B cell (primary cell): ENCODE measurements around the gene RILPL1. TPM values are rescaled to one million over a fixed set of nuclear protein-coding genes. Genes with fewer than 3 reads are reported as not detected.

Experiments
- ATAC-seq: fragments of 200-7000 bp; cut with Tn5 transposase; one replicate; pipeline ENCODE4 v1.10.0; 2021; ENCODE audit warnings: low read depth, mild to moderate bottlenecking, moderate number of reproducible peaks, moderate library complexity
- CTCF ChIA-PET: fragments of 350-600 bp; sonication (Branson Sonifier 250); formaldehyde crosslinking; loops from one replicate; lab custom pipeline; 2021; ENCODE audit warnings: antibody characterized with exemption, inconsistent platforms; lab: Charles Lee
- POLR2A ChIA-PET: fragments of 350-600 bp; sonication (Branson Sonifier 250); formaldehyde crosslinking; loops from one replicate; lab custom pipeline; 2021; ENCODE audit warnings: antibody characterized with exemption; lab: Charles Lee
- DNase-seq: peaks from one replicate; pipeline ENCODE4 v3.0.0; 2013
- H2AFZ ChIP-seq: 2 replicates; pipeline ENCODE4 v1.6.1; 2012; ENCODE audit warnings: mild to moderate bottlenecking, low read depth, low read length; ENCODE audit not compliant: insufficient read depth, poor library complexity, severe bottlenecking
- H3K27ac ChIP-seq, 2 donors: 1 replicate in 1 of 2; 2 replicates in 1 of 2; pipeline ENCODE4 v1.5.1; 2012 to 2013; ENCODE audit warnings: low read length in 2 of 2, mild to moderate bottlenecking in 2 of 2, moderate library complexity in 1 of 2
- H3K27me3 ChIP-seq, 4 experiments: fragments of 200-600 bp in 1 of 4; sonication (generic) in 1 of 4; replicated peaks in 1 of 4; 1 replicate in 2 of 4; 2 replicates in 2 of 4; pipeline versions ENCODE4 v1.6.1 to v1.7.0; 2013 to 2016; ENCODE audit warnings: low read length in 3 of 4, mild to moderate bottlenecking in 2 of 4, mixed read lengths in 1 of 4, moderate library complexity in 1 of 4; ENCODE audit not compliant: insufficient read depth in 4 of 4, control insufficient read depth in 3 of 4; ENCODE audit errors: control extremely low read depth in 1 of 4
- H3K36me3 ChIP-seq, 2 experiments: replicated peaks in 1 of 2; 1 replicate in 1 of 2; 2 replicates in 1 of 2; pipeline versions ENCODE4 v1.6.1 to v1.7.1; 2013; ENCODE audit warnings: low read length in 1 of 2; ENCODE audit not compliant: insufficient read depth in 2 of 2, control insufficient read depth in 1 of 2; ENCODE audit errors: control extremely low read depth in 1 of 2, extremely low read depth in 1 of 2
- H3K4me1 ChIP-seq, 2 donors: fragments of 200-600 bp in 1 of 2; sonication (generic) in 1 of 2; 1 replicate in 1 of 2; 2 replicates in 1 of 2; pipeline versions ENCODE4 v1.5.1 to v1.6.1; 2013 to 2017; ENCODE audit warnings: low read length in 2 of 2; ENCODE audit not compliant: control insufficient read depth in 2 of 2, insufficient read depth in 2 of 2
- H3K4me2 ChIP-seq: replicated peaks from 2 replicates; pipeline ENCODE3; 2012; ENCODE audit warnings: mild to moderate bottlenecking, low read depth, low read length; ENCODE audit not compliant: poor library complexity, severe bottlenecking
- H3K4me3 ChIP-seq, 5 experiments: fragments of 200-600 bp in 1 of 5; sonication (generic) in 1 of 5; 1 replicate in 3 of 5; 2 replicates in 2 of 5; pipeline versions ENCODE4 v1.5.1 to v1.7.0; 2011 to 2016; ENCODE audit warnings: low read length in 4 of 5, mild to moderate bottlenecking in 4 of 5, low read depth in 2 of 5, control low read depth in 1 of 5, moderate library complexity in 1 of 5; ENCODE audit not compliant: insufficient read depth in 1 of 5; ENCODE audit errors: control extremely low read depth in 1 of 5, extremely low read depth in 1 of 5
- H3K79me2 ChIP-seq: fragments of 200-600 bp; sonication (generic); one replicate; pipeline ENCODE4 v1.6.0; 2016; ENCODE audit warnings: low read length; ENCODE audit not compliant: control insufficient read depth, insufficient read depth
- H3K9ac ChIP-seq: fragments of 200-600 bp; sonication (generic); 2 replicates; pipeline ENCODE4 v1.6.1; 2017; ENCODE audit warnings: mild to moderate bottlenecking, low read length, moderate library complexity
- H3K9me3 ChIP-seq, 3 donors: one replicate each; pipeline versions ENCODE4 v1.6.1 to v1.7.1; 2013; ENCODE audit warnings: low read length in 2 of 3; ENCODE audit not compliant: control insufficient read depth in 2 of 3, insufficient read depth in 1 of 3; ENCODE audit errors: control extremely low read depth in 1 of 3
- H4K20me1 ChIP-seq: 2 replicates; pipeline ENCODE4 v1.6.0; 2012; ENCODE audit warnings: mild to moderate bottlenecking, low read length; ENCODE audit not compliant: insufficient read depth, control insufficient read depth, poor library complexity, severe bottlenecking
- H3K27ac Mint-ChIP-seq: one replicate; pipeline ENCODE4 v1.8.0; 2021; ENCODE audit warnings: mixed read lengths
- H3K27me3 Mint-ChIP-seq: one replicate; pipeline ENCODE4 v1.8.0; 2021; ENCODE audit warnings: mixed read lengths
- H3K4me1 Mint-ChIP-seq: one replicate; pipeline ENCODE4 v1.8.0; 2021; ENCODE audit warnings: mixed read lengths
- H3K4me3 Mint-ChIP-seq: one replicate; pipeline ENCODE4 v1.8.0; 2021; ENCODE audit warnings: mixed read lengths
- H3K9me3 Mint-ChIP-seq: one replicate; pipeline ENCODE4 v1.8.0; 2022; ENCODE audit warnings: mixed read lengths; ENCODE audit not compliant: insufficient read depth
- EZH2 ChIP-seq: IDR thresholded peaks from 2 replicates; pipeline ENCODE4 v1.6.1; 2012; ENCODE audit warnings: borderline replicate concordance, low read depth, mild to moderate bottlenecking, moderate library complexity, low read length; ENCODE audit not compliant: insufficient read depth, poor library complexity, severe bottlenecking
- WGBS: methylation state at CpG from one replicate; pipeline ENCODE4 v1.1.5; 2013; ENCODE audit warnings: missing lambda C conversion rate; ENCODE audit not compliant: insufficient coverage; 5-methylcytosine and 5-hydroxymethylcytosine counted together
- intact Hi-C: fragments of 100-400 bp; cut with micrococcal nuclease; formaldehyde crosslinking; loops from one replicate; pipeline ENCODE4 v1.10.0; 2022
- polyA plus RNA-seq: library from polyadenylated mRNA; depleted of rRNA; stranded (reverse); fragments of >200 nt; gene quantifications from 2 replicates; pipeline ENCODE4 v1.2.3, GENCODE V29; 2012
- total RNA-seq, 2 donors: library from RNA; stranded (reverse); fragments of 120-200 nt in 1 of 2; gene quantifications; 1 replicate in 1 of 2; 2 replicates in 1 of 2; pipeline versions ENCODE4 v1.2.3 to v1.2.4, GENCODE V29; 2013 to 2022
- TF ChIP-seq, protein P1 (sequence below): fragments of 200-600 bp; IDR thresholded peaks from one replicate; pipeline ENCODE4 v1.8.0; 2022; ENCODE audit warnings: antibody characterized with exemption, mild to moderate bottlenecking

The RILPL1 gene
- total and polyA plus RNA-seq, 2 donors (not counting 1 experiment from before 2014, with no cell fraction given) = 2.6 to 2.8 TPM

DNA sequence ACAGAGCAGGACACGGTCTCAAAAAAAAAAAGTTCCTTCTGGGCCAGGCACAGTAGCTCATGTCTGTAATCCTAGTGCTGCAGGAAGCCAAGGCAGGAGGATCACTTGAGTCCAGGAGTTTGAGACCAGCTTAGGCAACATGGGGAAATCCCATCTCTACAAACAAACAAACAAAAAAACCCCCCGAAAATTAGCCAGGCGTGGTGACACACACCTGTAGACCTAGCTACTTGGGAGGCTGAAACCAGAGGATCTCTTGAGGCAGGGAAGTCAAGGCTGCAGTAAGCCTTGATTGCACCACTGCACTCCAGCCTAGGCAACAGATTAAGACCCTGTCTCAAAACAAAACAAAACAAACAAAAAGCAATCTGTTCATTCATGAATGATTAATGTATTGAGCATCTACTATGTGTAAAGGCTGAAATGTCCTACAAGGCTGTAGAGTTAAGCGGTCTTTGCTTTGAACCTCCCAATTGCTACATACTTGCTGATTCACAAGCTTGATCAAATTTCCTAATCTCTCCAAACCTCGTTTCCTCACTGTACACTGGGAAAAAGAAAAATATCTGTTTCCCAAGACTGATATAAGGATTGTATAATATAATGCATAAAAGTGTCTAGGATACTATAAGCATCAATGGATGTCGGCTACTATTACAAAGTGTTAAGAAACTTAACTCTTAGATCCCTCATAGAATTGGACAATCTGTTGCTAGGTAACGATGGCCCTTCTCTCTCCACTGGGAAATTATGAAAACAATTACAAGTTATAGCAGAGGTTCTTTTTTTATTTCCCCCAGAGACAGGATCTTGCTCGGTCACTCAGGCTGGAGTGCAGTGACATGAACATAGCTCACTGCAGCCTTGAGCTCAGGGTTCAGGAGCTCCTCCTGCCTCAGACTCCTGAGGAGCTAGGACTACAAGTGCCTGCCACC lies 89.2 kb downstream of the RILPL1 start:
- Histone ChIP-seq H3K4me2 (no peak overlapping the region), H3K79me2 (no peaks in the 10 kb centered on the region), H3K27ac (peak overlapping the region in 1 of 2 donors; percentile 68), H3K9ac (no peak overlapping the region), H3K4me3 (no peak overlapping the region), H3K4me1 (peaks cover 24 to 55% of the 10 kb centered on the region in 2 donors), H3K36me3 (no peaks in the 10 kb centered on the region), H2AFZ (no peak overlapping the region), H3K9me3 (no peaks in the 10 kb centered on the region), H4K20me1 (no peaks in the 10 kb centered on the region), H3K27me3 (no peaks in the 10 kb centered on the region)
- H3K27me3 Mint-ChIP-seq = no peaks in the 10 kb centered on the region
- H3K9me3 Mint-ChIP-seq = no peaks in the 10 kb centered on the region
- ATAC-seq = no peak
- CTCF ChIA-PET = interaction anchor here (0.6 to 1.0 kb wide), 3 partner anchors 8 to 16 kb away, joined by 3 to 5 read pairs (median 3); partner anchors contain the start of gene RILPL2
- TF ChIP-seq EZH2 = no peak
- TF ChIP-seq, protein P1, sequence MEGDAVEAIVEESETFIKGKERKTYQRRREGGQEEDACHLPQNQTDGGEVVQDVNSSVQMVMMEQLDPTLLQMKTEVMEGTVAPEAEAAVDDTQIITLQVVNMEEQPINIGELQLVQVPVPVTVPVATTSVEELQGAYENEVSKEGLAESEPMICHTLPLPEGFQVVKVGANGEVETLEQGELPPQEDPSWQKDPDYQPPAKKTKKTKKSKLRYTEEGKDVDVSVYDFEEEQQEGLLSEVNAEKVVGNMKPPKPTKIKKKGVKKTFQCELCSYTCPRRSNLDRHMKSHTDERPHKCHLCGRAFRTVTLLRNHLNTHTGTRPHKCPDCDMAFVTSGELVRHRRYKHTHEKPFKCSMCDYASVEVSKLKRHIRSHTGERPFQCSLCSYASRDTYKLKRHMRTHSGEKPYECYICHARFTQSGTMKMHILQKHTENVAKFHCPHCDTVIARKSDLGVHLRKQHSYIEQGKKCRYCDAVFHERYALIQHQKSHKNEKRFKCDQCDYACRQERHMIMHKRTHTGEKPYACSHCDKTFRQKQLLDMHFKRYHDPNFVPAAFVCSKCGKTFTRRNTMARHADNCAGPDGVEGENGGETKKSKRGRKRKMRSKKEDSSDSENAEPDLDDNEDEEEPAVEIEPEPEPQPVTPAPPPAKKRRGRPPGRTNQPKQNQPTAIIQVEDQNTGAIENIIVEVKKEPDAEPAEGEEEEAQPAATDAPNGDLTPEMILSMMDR = no peak
- peaks cover 52% of the 10 kb centered on the region for H3K4me1 Mint-ChIP-seq
- DNase-seq = no peak
- 85% methylated on average over 4 of the region's 8 CpGs for WGBS
- intact Hi-C loops = loop anchor here (1.0 kb wide), 1 partner anchor 8 kb away; the partner anchor contains the start of gene RILPL2
- H3K27ac Mint-ChIP-seq = peak overlapping the region; percentile 64
- H3K4me3 Mint-ChIP-seq = no peak overlapping the region
- POLR2A ChIA-PET = interaction anchor here (0.8 to 1.7 kb wide), 3 partner anchors 8 to 79 kb away, joined by 3 to 5 read pairs (median 5); partner anchors contain the start of gene RILPL2

DNA sequence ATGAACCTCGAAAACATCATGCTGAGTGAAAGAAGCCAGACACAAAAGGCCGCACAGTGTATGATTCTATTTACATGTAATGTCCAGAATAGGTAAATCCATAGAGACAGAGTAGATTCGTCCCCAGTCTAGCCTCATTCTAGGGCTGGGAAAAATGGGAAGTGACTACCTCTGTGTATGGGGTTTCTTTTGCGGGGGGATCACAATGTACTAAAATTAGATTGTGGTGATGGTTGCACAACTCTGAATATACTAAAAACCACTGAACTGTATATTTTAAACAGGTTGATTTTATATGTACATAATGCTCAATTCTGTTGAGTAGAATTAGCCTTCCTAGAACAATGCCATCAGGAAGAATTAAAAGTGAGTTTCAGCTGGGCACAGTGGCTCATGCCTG lies 90.7 kb downstream of the RILPL1 start:
- no peak overlapping the region for H3K27ac ChIP-seq
- Mint-ChIP-seq H3K4me3 (peak overlapping the region; percentile 54), H3K27ac (peak overlapping the region; percentile 24), H3K27me3 (no peaks in the 10 kb centered on the region), H3K4me1 (peaks cover 41% of the 10 kb centered on the region), H3K9me3 (no peaks in the 10 kb centered on the region)
- H3K4me3 ChIP-seq = no peak overlapping the region
- ChIA-PET CTCF (interaction anchor here (0.6 kb wide), 1 partner anchor 10 kb away, joined by 5 read pairs; no protein-coding TSS in a partner anchor), POLR2A (no interaction called here)
- H3K4me2 ChIP-seq = no peak overlapping the region
- 20% methylated on average over 2 of the region's 4 CpGs for WGBS
- no peaks in the 10 kb centered on the region for H3K27me3 ChIP-seq
- H3K36me3 ChIP-seq = no peaks in the 10 kb centered on the region
- no peak for ATAC-seq
- TF ChIP-seq, protein P1 = no peak
- TF ChIP-seq EZH2 = no peak
- no peaks in the 10 kb centered on the region for H3K79me2 ChIP-seq
- no peak overlapping the region for H2AFZ ChIP-seq
- H4K20me1 ChIP-seq = no peaks in the 10 kb centered on the region
- no peak for DNase-seq
- H3K9ac ChIP-seq = no peak overlapping the region
- H3K9me3 ChIP-seq = no peaks in the 10 kb centered on the region
- intact Hi-C loops = no loop called here
- peaks cover 23 to 47% of the 10 kb centered on the region in 2 donors for H3K4me1 ChIP-seq
